GM19240 (cell line): ENCODE data around the gene CFAP73.
"Not testable (repeated sequence)": the region's sequence is repeated elsewhere in the genome, so short reads cannot be mapped to it uniquely, and the experiment has no call there.

ENCODE experiments used
- DNase-seq: peaks from one replicate; pipeline ENCODE4 v3.0.0; 2011; ENCODE audit warnings: low spot score; ENCODE audit not compliant: insufficient read length

CFAP73 gene

DNA sequence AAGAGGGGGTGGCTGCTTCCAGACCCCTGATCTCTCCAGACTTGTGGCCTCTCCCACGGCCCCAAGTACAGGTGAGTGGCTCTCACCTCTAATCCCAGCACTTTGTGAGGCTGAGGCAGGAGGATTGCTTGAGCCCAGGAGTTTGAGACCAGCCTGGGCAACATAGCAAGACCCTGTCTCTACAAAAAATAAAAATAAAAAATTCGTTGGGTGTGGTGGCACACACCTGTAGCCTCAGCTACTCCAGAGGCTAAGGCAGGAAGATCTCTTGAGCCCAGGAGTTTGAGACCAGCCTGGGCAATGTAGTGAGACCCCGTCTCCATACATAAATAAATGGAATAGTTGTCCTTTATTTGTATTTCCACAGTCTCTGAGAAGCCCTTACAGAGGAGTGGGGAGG lies 7.8 kb upstream of the CFAP73 start:
- not testable (repeated sequence) for DNase-seq

DNA sequence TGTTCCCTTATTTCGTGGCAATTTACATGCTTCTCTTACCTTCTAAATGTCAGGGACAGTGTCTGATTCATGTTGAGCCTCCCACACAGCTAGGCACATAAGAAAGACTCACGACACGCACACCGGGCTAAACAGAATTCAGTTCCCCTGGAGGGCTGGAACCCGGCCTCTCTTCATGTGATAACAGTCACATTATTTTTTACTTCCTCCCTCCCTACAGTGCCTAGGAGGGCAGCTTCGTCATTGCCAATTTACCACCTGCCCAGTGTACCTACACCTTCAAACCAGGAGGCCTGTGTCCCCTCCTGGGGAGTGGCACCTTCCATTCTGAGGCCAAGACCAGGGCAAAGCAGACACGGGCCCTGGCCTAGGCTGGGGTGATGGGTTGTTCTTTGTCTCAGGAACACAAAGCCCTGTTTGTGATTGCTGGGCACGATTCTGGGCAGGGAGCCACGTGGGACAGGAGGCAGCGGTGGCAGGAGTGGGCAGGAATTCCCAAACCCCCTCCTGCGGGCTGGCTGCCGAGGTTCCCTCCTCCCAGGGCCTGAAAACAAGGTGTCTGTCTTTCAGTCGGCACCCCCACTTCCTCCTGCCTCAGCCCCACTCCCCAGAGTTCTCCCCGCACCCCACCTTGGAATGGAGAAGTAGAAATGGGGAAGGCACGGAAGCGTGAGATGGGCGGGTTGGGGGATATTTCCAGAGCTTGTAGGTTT lies 7.2 kb upstream of the CFAP73 start:
- no peak for DNase-seq

DNA sequence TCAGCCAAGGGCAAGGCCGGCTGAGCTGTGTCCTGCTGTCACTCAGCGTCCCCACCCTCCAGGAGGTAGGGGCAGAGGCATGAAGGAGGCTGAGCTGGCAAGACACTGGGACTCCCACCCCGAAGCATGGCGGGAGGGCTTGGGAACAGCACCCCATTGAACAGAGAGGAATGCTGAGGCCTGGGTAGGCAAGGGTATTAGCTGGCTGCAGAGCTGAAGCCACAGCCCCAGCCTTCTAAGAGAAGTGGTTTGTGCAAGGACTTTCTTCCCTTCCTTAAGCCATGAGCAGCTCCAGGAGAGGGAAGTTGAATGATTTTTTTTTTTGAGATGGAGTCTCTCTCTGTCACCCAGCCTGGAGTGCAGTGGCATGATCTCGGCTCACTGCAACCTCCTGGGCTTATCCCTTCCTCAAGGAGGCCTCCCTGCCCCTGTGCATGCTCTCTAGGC lies 6.6 kb upstream of the CFAP73 start:
- DNase-seq, result no peak

DNA sequence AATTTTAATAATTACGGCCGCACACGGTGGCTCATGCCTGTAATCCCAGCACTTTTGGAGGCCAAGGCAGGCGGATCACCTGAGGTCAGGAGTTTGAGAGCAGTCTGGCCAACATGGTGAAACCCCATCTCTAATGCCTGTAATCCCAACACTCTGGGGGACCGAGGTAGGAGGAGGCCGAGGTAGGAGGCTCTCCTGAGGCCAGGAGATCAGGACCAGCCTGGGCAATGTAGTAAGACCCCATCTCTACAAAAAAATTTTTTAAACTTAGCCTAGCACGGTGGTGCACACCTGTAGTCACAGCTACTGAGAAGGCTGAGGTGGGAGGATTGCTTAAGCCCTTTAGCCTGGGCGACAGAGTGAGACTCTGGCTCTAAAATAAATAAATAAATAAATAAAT lies 5.6 kb upstream of the CFAP73 start:
- DNase-seq, result no peak

DNA sequence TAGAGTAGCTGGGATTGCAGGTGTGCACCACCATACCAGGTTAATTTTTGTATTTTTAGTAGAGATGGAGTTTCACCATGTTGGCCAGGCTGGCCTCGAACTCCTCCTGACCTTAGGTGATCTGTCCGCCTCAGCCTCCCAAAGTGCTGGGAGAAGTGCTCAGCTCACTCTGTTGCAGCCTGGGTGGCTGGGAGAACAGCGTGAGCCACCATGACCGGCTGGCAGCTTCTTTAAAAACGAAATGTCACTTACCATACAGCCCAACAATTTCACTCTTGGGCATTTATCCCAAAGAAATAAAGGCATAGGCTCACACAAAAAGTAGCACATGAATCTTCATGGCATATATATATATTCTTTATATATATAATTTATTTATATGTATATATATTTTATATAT lies 4.7 kb upstream of the CFAP73 start:
- DNase-seq, result no peak

DNA sequence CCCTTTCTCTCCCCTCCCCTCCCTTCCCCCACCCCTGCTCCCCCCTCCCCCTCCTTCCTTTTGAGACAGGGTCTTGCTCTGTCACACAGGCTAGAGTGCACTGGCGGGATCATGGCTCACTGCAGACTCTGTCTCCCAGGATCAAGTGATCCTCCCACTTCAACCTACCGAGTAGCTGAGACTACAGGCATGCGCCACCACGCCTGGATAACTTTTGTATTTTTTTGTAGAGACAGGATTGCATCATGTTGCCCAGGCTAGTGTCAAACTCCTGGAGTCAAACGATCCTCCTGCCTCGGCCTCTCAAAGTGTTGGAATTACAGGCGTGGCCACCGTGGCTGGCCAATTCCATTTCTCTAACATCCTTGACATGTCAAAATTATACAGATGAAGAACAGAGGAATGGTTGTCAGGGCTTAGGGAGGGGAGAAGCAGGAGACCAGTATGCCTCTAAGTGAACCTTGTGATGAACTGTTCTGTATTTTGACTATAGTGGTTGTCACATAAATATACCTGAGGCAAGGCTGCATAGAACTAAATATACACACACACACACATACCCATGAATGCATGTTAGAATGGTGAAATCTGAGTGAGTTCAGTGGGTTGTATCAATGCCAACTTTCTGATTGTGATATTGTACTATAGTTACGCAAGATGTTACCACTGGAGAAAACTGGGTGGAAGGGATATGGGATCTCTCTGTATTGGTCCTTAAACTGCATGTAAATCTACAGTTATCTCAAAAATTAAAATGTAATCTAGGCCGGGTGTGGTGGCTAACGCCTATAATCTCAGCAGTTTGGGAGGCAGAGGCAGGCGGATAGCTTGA lies 3.6 kb upstream of the CFAP73 start:
- no peak for DNase-seq

DNA sequence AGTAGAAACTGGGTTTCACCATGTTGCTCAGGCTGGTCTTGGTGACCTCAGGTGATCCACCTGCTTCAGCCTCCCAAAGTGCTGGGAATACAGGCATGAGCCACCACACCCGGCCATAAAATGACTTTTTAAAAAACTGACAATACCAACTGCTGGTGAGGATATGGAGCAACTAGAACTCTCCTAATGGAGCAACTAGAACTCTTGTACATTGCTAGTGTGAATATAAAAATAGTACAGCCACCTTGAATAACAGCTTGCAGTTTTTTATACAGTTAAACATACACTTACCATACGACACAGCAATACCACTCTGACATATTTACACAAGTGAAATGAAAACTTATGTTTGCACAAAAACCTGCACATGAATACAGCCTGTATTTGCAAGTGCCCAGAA lies 2.5 kb upstream of the CFAP73 start:
- DNase-seq, result no peak

DNA sequence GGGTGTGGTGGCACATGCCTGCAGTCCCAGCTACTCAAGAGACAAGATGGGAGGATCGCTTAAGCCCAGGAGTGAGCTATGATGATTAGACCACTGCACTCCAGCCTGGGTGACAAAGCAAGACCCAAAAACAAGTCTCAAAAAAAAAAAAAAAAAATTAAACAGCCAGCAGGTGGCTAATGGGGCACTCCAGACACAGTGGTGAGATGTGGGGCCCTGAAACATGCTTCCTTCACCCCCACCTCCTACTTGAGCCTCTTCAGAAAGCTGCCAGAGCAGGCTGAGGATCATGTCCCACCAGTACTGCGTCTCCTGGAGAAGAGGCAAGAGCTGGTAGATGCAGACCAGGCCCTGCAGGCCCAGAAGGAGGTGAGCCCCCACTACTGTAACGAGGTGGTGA lies 2.1 kb downstream of the CFAP73 start:
- no peak for DNase-seq

DNA sequence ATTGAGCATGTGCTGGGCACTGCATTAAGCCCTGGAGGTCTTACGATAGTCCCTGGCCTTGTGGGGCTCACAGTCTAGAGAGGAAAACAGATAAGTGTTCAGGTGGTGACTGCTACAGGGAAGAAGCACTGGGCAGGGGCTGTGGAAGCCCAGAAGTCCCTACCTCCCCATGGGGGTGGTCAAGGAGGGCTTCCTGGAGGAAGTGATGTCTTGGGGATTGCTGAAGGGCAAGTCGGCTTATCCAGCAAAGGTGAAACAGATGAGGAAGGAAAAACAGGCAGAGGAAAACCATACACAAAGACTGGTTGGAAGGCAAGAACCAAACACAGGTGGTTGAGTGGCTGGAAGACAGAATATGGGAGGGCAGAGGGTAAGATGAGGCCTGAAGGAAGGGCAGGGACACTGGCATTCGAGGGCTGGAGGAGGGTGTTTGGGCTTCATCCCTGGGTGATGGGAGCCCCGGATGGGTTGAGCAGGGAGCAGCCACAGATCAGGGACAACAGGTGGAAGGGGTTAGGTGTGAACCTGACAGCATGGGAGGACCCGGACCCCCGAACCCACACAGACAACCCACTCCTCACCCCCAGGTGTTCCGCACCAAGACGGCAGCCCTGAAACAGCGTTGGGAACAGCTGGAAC lies 2.8 kb downstream of the CFAP73 start:
- DNase-seq, result no peak

DNA sequence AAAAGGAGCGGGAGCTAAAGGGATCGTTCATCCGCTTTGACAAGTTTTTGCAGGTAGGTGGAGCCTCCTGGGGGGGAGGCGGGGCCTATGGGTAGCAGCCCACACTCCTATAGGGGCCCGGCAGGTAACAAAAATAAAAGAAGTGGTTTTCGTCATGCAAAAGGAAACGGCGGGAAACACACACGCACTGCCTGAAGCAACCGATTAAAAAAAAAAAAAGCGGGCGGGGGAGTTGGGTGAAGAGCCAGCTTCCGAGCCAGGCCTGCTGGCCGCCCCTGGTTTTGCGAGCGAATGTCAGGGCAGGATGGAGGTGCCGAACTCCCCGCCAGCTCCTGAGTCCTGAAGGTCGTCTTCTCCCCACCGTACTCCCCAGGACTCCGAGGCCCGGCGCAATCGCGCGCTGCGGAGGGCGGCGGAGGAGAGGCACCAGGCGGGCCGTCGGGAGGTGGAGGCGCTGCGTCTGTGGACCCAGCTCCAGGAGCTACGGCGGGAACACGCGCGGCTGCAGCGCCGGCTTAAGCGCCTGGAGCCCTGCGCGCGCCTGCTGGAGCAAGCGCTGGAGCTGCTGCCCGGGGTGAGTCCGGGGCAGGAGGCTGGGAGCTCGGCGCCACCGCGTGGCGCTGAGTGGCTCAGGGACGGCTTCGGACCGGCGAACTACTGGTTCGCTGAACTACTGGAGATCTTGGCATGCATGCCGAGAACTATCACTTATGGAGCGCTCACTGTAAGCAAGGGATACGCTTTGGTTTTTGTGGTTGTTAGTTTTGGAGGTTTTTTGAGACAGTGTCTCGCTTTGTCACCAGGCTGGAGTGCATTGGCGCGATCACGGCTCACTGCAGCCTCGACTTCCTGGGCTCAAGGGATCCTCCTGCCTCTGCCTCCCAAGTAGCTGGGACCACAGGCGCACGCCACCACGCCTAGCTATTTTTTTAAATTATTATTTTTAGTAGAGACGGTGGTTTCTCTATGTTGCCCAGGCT lies 3.6 kb downstream of the CFAP73 start:
- DNase-seq, result peak; percentile 72

DNA sequence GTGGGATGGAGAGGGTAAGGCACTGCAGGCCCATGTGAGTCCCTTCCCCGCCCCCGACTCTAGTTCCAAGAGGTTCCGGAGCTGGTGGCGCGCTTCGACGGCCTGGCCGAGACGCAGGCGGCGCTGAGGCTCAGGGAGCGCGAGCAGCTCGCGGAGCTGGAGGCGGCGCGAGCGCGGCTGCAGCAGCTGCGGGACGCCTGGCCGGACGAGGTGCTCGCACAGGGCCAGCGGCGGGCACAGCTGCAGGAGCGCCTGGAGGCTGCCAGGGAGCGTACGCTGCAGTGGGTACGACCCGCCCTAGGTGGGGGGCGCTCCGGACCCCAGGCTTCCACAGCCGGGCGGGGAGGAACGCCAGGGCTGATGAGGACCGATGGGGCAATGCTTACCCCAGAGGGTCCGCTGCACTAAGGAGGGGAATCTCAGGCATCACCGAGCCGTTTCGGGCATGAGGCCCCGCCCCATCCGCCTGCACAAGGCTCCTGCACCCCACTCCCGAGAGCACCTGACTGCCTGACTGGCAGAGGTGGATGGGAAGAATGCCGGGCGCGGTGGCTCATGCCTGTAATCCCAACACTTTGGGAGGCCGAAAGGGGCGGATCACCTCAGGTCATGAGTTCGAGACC lies 4.9 kb downstream of the CFAP73 start:
- no peak for DNase-seq

DNA sequence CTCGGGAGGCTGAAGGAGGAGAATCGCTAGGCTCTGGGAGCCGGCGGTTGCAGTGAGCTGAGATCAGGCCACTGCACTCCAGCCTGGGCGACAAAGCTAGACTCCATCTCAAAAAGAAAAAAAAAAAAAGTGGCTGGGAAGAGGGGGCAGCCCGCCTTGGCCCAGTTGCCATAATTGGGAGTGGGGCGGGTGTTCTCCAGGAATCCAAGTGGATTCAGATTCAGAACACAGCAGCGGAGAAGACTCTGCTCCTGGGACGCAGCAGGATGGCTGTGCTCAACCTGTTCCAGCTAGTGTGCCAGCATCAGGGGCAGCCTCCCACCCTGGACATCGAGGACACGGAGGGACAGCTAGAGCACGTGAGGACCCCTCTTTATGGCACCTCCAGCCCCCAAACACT lies 5.5 kb downstream of the CFAP73 start:
- DNase-seq, result no peak

DNA sequence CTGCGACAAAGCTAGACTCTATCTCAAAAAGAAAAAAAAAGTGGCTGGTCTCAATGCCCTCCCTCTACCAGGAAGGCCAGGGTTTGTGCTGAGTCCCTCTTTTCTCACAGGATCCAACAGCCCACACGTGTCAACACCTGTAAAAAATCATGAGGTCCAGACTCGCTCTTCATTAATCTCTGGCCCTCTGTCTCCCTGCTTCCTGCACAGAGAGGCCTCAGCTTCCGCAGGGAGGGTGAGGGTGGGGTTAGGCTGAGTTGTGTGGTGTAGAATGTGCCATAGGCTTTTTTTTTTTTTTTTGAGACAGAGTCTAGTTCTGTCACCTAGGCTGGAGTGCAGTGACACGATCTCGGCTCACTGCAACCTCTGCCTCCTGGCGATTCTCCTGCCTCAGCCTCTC lies 6.1 kb downstream of the CFAP73 start:
- DNase-seq, result no peak

DNA sequence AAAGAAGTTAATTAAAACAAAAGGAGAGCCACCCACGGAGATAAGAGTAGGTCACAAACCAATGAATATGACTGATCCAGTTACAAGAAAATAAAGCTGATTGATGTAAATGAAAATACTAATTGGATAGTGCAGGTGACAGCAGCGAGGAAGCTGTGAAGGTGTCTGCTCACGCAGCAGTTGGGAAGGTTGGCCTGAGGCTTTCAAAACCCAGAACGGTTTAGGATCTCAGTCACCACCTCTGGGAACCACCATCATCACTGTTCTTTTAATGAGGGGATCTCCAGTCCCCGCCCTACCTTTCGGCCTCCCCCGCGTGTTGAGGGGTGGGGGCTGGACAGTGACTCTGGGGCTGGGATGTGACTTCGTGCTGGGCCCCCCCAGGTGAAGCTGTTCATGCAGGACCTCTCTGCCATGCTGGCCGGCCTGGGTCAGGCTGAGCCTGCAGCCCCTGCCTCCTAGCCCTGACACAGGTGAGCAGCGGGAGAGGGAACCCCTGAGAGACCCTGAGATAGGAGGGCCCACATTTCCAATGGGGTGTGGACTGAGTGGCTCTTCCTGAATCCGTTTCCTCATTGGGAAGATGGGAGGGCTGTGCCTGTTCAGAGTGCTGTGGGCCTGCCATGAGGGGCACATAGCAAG lies 7.8 kb downstream of the CFAP73 start:
- no peak for DNase-seq

DNA sequence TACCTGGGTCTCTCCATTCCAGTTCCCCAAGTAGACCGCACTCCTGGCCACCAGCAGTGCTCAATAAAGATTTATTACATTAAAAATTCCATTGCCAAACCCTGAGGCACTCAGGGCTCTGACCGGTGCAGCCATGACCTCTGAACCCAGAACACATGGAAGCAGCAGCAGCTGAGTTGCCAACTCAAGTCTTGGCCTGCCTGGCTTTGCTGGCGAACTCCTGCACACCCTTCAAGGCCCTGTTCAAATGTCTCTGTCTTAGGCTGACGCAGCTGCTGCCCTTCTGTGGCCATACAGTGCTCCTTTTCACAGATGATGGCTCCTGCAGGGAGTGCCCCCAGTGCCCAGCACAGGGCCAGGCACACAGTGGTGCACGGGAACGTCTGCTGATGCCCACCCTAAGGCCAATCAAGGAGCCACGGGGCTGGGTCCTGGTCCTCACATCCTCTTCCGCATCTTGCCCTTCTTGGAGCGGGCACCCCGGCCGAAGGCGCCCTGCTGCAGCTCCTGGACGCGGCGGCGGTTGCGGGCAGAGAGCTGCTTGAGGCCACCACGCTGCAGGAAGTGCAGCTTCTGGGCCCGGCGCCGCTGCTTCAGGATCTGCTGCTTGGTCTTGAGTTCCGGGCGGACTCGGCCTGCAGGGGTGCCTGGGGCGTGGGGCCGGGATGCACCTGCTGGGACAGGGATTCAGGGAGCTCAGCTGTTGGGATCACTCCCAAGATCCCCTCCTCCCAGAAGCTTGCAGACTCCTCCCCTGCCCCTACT lies 9.1 kb downstream of the CFAP73 start:
- no peak for DNase-seq

DNA sequence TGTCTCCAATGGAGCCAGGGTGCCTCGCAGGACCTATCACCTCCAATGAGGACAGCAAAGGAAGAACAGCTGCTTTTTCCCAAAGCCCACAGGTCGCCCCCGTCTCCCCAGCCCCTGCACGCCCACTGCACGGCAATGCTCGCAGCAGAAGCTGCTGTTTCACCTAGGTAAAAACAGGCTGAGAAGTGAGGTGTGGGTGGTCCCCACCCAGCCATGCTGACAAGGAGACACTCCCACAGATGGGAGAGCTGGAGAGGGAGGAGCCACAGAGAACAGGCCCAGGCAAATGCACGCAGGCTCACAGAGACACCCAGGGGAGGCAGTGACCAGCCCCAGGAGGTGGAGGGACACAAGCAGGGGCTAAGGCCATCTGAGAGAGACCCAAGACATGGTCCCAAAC lies 10.4 kb downstream of the CFAP73 start:
- DNase-seq, result no peak

DNA sequence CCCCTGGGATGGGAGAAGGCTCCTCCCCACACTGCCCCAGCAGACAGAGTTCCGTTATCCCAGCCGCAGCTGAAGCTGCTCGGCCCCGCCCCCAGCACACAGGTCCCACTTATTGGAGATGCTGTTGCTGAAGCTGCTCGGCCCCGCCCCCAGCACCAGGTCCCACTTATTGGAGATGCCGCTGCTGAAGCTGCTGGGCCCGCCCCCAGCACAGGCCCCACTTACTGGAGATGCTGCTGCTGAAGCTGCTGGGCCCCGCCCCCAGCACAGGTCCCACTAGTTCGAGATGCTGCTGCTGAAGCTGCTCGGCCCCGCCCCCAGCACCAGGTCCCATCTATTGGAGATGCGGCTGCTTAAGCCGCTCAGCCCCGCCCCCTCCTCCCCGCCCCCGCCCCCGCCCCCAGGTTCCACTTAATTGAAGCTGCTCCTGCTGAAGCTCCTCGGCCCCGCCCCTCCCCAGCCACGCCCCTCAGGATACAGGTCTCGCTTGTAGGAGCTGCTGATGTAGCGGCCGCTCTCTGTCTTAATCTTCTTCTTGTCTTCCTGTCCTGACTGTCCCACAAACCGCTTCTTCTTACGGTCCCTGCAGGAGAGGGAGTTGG lies 12.0 kb downstream of the CFAP73 start:
- no peak for DNase-seq

DNA sequence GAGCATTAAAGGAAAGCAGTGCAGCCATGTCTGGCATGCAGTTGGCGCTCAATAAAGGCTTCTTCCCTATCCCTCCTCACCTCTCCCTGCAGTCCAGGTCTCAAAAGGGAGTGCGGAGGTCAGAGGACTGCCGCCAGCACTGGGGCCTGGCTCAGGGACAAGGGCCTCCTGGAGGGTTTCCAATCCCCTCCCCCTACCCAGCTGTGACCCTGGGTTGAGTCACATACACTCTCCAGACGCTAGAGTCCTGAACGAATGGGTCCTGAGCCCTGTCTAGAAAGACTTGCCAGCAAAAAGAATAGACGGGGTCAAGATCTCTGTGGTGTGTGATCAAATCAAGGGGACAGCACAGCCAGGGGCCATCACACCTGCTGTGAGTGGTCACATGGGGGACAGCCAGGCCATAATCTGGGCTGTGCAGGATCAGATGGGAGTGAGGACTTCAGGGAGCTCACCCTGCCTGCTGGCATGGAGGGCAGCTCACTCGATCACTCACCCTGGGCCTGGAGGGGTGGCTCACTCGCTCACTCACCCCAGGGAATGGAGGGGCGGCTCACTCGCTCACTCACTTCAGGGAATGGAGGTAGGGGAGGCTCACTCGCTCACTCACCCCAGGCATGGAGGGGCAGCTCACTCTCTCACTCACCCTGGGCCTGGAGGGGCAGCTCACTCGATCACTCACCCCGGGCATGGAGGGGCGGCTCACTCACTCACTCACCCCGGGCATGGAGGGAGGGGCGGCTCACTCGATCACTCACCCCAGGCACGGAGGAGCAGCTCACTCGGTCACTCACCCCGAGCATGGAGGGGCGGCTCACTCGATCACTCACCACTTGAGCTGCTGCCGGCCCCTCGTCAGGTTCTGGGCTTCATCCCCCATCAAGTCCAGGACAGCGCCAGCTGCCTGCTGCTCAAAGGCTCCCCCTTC lies 12.8 kb downstream of the CFAP73 start:
- no peak for DNase-seq
